GM15510 (cell line): ENCODE data around the gene PLCH1.

Experiments used
- POLR2A ChIP-seq: IDR thresholded peaks from 3 replicates; pipeline ENCODE4 v1.6.1; 2011; ENCODE audit warnings: borderline replicate concordance; ENCODE audit not compliant: insufficient read length; ENCODE audit errors: extremely low read depth

The PLCH1 gene

GRCh38 chr3:155560594-155560993, 184.3 kb downstream of the PLCH1 start:
- TF ChIP-seq POLR2A: no peak

GRCh38 chr3:155560135-155560534, 184.7 kb downstream of the PLCH1 start:
- TF ChIP-seq POLR2A: no peak

GRCh38 chr3:155556531-155556930, 188.3 kb downstream of the PLCH1 start:
- TF ChIP-seq POLR2A: no peak

- no peak for TF ChIP-seq POLR2A
These were observed 189.3 kb downstream of the PLCH1 start for GRCh38 chr3:155555479-155556060.

- no peak for TF ChIP-seq POLR2A
These were observed 190.0 kb downstream of the PLCH1 start for GRCh38 chr3:155554777-155555451.

- TF ChIP-seq POLR2A: no peak
These were observed 191.1 kb downstream of the PLCH1 start for GRCh38 chr3:155553780-155554179.

- TF ChIP-seq POLR2A: no peak
These were observed 191.5 kb downstream of the PLCH1 start for GRCh38 chr3:155553326-155553725.

GRCh38 chr3:155550391-155550790, 194.5 kb downstream of the PLCH1 start:
- TF ChIP-seq POLR2A: no peak

GRCh38 chr3:155549087-155549486, 195.8 kb downstream of the PLCH1 start:
- no peak for TF ChIP-seq POLR2A

- no peak for TF ChIP-seq POLR2A
These were observed 196.7 kb downstream of the PLCH1 start for GRCh38 chr3:155548195-155548594.

GRCh38 chr3:155535098-155535497, 209.8 kb downstream of the PLCH1 start:
- TF ChIP-seq POLR2A: no peak

GRCh38 chr3:155528579-155528978, 216.3 kb downstream of the PLCH1 start:
- TF ChIP-seq POLR2A: no peak

- no peak for TF ChIP-seq POLR2A
These were observed 219.5 kb downstream of the PLCH1 start for GRCh38 chr3:155525324-155525833.

GRCh38 chr3:155520463-155520862, 224.4 kb downstream of the PLCH1 start:
- no peak for TF ChIP-seq POLR2A

GRCh38 chr3:155519078-155519477, 225.8 kb downstream of the PLCH1 start:
- TF ChIP-seq POLR2A: no peak

- no peak for TF ChIP-seq POLR2A
These were observed 227.0 kb downstream of the PLCH1 start for GRCh38 chr3:155517903-155518302.
